Adrenal gland (tissue), 19 donors: ENCODE data around the gene STK25. TPM values are rescaled to one million over a fixed set of nuclear protein-coding genes. Genes with fewer than 3 reads are reported as not detected.
A peak's percentile ranks its signal among the peaks of the same experiment; 100 is the strongest.

Source experiments
- DNase-seq, 7 donors: peaks; one replicate each; pipeline ENCODE4 v3.0.0-alpha.2; 2019 to 2020
- H3K27ac ChIP-seq, 5 donors: fragments of 200-600 bp; sonication (generic) in 4 of 5; 1 replicate in 3 of 5; 2 replicates in 2 of 5; pipeline versions ENCODE4 v1.5.1 to v1.8.0; 2016 to 2020; ENCODE audit warnings: mild to moderate bottlenecking in 1 of 5
- H3K27me3 ChIP-seq: fragments of 200-600 bp; 2 replicates; pipeline ENCODE4 v1.8.0; 2021
- H3K36me3 ChIP-seq, 2 donors: fragments of 200-600 bp; replicated peaks in 1 of 2; 1 replicate in 1 of 2; 2 replicates in 1 of 2; pipeline versions ENCODE4 v1.5.1 to v1.8.0; 2018 to 2022
- H3K4me1 ChIP-seq, 2 donors: fragments of 200-600 bp; replicated peaks in 1 of 2; 1 replicate in 1 of 2; 2 replicates in 1 of 2; pipeline versions ENCODE4 v1.5.1 to v1.8.0; 2018 to 2021
- H3K4me3 ChIP-seq, 4 donors: fragments of 200-600 bp; sonication (generic) in 3 of 4; one replicate each; pipeline ENCODE4 v1.5.1; 2016 to 2018
- H3K9me3 ChIP-seq, 3 donors: fragments of 200-600 bp; sonication (generic) in 1 of 3; replicated peaks in 1 of 3; 1 replicate in 2 of 3; 2 replicates in 1 of 3; pipeline versions ENCODE4 v1.5.1 to v1.8.0; 2016 to 2021
- POLR2A ChIP-seq, 2 donors: fragments of 450-650 bp; IDR thresholded peaks; one replicate each; pipeline ENCODE4 v1.6.1; 2017; ENCODE audit warnings: antibody characterized with exemption in 2 of 2, mild to moderate bottlenecking in 2 of 2, moderate library complexity in 1 of 2
- WGBS, 4 donors: extraction: QIAGEN DNeasy Blood & Tissue Kit in 2 of 4; methylation state at CpG; one replicate each; pipeline versions ENCODE4 v1.1.5 to v1.1.7; 2013 to 2017; 5-methylcytosine and 5-hydroxymethylcytosine counted together
- intact Hi-C, 2 donors: fragments of 100-400 bp; cut with DNase I; formaldehyde crosslinking; loops; one replicate each; pipeline versions ENCODE4 v1.14.1 to v1.15.0; 2022 to 2023
- long read RNA-seq, 10 donors: library from polyadenylated mRNA in 3 of 10; unstranded in 2 of 10; stranded (forward) in 1 of 10; transcript quantifications; one replicate each; pipeline ENCODE4 v2.0.0 and lab custom pipeline, GENCODE V29; 2021 to 2026
- polyA plus RNA-seq, 3 donors: library from polyadenylated mRNA; stranded (reverse); fragments of 200-250 nt in 2 of 3; fragments of 350-450 nt in 1 of 3; fragmentation: Illumina TruSeq in 1 of 3; extraction: RNeasy Lipid Tissue Mini Kit (QIAGEN cat#74804) in 1 of 3; gene quantifications; one replicate each; pipeline ENCODE4 v1.2.3, GENCODE V29; 2013 to 2014
- total RNA-seq, 9 donors: library from RNA; depleted of rRNA in 4 of 9; stranded (reverse); fragments of >200 nt in 4 of 9; fragments of 120-200 nt in 1 of 9; fragmentation: NEBNext Ultra II Directional in 1 of 9; extraction: Animal tissue kit (Norgen Biotek cat#: 25700) in 1 of 9; gene quantifications; one replicate each; pipeline versions ENCODE4 v1.1.0 to v1.2.4, GENCODE V29; 2013 to 2023
- TF ChIP-seq, protein P1 (sequence below), 6 experiments: fragments of 450-650 bp in 4 of 6; fragments of 200-600 bp in 2 of 6; sonication (generic) in 1 of 6; IDR thresholded peaks; 1 replicate in 5 of 6; 2 replicates in 1 of 6; pipeline versions ENCODE4 v1.5.1 to v1.8.0; 2016 to 2021; ENCODE audit warnings: antibody characterized with exemption in 6 of 6, mild to moderate bottlenecking in 2 of 6, moderate library complexity in 1 of 6
- donor health status: healthy with polysubstance abuse.
- donor health status: Bipolar disorder and iron deficiency.
- donor health status: DM: yes; HTN: yes; CAD: no.
- donor health status: DM: no; HTN: no; CAD: no.
- donor health status: DM: no; HTN: no; CAD: no.
- donor health status: DM: yes; HTN: yes; CAD: no.

The STK25 gene
- total RNA-seq (100 to 1,000 TPM in 8 of 9 donors, 10 to 100 TPM in 1; 71.4 to 352 (median 164) TPM), polyA plus RNA-seq (100 to 1,000 TPM; 100 to 318 (median 246) TPM)
- long read RNA-seq, donor 1, full-length matches to known transcripts, result 27 of 27 reads
- long read RNA-seq, donor 1, partial matches to known transcripts, result 0 of 27 reads
- long read RNA-seq, donor 1, other reads (novel, unspliced or antisense), result 0 of 27 reads
- long read RNA-seq, donor 2, full-length matches to known transcripts, result 12 of 12 reads
- long read RNA-seq, donor 2, partial matches to known transcripts, result 0 of 12 reads
- long read RNA-seq, donor 2, other reads (novel, unspliced or antisense), result 0 of 12 reads
- long read RNA-seq, donor 3, full-length matches to known transcripts, result 14 of 14 reads
- long read RNA-seq, donor 3, partial matches to known transcripts, result 0 of 14 reads
- long read RNA-seq, donor 3, other reads (novel, unspliced or antisense), result 0 of 14 reads
- long read RNA-seq, donor 4, full-length matches to known transcripts, result 18 of 21 reads
- long read RNA-seq, donor 4, partial matches to known transcripts, result 1 of 21 reads
- long read RNA-seq, donor 4, other reads (novel, unspliced or antisense), result 2 of 21 reads
- long read RNA-seq, donor 5, full-length matches to known transcripts, result 263 of 382 reads
- long read RNA-seq, donor 5, partial matches to known transcripts, result 48 of 382 reads
- long read RNA-seq, donor 5, other reads (novel, unspliced or antisense), result 71 of 382 reads
- long read RNA-seq, donor 6, full-length matches to known transcripts, result 15 of 22 reads
- long read RNA-seq, donor 6, partial matches to known transcripts, result 6 of 22 reads
- long read RNA-seq, donor 6, other reads (novel, unspliced or antisense), result 1 of 22 reads
- long read RNA-seq, donor 7, full-length matches to known transcripts, result 14 of 14 reads
- long read RNA-seq, donor 7, partial matches to known transcripts, result 0 of 14 reads
- long read RNA-seq, donor 7, other reads (novel, unspliced or antisense), result 0 of 14 reads
- long read RNA-seq, donor 8, full-length matches to known transcripts, result 31 of 42 reads
- long read RNA-seq, donor 8, partial matches to known transcripts, result 11 of 42 reads
- long read RNA-seq, donor 8, other reads (novel, unspliced or antisense), result 0 of 42 reads
- long read RNA-seq, donor 9, full-length matches to known transcripts, result 18 of 18 reads
- long read RNA-seq, donor 9, partial matches to known transcripts, result 0 of 18 reads
- long read RNA-seq, donor 9, other reads (novel, unspliced or antisense), result 0 of 18 reads
- long read RNA-seq, donor 10, full-length matches to known transcripts, result 11 of 11 reads
- long read RNA-seq, donor 10, partial matches to known transcripts, result 0 of 11 reads
- long read RNA-seq, donor 10, other reads (novel, unspliced or antisense), result 0 of 11 reads

DNA sequence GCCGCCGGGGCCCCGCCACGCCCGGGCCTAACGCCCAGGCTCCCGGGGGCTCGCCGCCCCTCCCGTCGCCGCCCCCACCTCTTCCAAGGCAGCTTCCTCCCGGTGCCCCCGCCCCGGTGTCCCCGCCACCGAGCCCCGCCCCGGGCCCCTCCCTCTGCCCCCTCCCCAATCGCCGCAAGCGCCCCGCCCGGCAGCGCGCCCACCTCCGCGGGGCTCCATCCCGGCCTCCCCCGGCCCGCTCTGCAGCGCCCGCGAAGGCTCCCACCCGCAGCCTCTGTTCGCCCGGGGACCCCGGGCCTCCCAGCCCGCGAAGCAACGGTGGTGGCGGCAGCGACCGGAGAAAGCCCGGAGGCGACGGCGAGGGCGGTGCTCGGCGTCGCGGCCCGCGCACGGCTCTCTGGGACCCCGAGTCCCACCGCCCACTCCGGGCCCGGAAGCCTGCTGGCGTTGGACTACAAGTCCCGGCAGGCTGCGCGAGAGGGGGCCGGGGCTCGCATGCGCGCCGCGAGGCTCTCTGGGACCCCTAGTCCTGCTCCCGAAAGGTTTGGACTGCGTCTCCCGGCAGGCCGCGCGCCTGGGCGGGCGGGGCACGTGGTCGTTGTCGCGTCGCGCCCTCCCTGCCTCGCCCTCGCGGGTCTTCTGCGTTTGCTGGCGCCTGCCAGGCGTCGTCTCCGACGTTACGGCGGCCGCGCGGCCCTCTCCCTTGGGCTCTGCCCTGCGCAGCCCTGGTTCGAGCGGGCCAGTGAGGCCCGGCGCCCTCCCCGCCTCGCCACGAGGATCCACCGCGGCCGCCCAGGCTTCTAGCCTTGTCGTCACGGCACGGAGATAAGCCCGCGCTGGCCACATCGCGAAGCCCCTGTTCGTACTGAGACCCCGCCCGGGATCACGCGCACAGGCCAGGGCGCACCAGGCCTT, at the start of gene STK25:
Gene STK25 (minus strand): TSS at position 345 of the 915 bp plus-strand sequence. CDS start 549 bp downstream, outside the sequence.
- intact Hi-C loops, result loop anchor here in 1 of 2 donors (10.0 kb wide), 1 partner anchor 144 kb away; no protein-coding TSS in a partner anchor
- H3K27ac ChIP-seq, result peak within 1 kb of the TSS in 4 of 5 donors; percentile 54 to 89 (median 72)
- H3K27me3 ChIP-seq, result no peaks in the 10 kb centered on the region
- peak within 1 kb of the TSS; percentile 25 to 90 (median 54) for H3K4me3 ChIP-seq
- peak; percentile 98 to 99 (median 98) for DNase-seq
- H3K36me3 ChIP-seq, result no peaks in the 10 kb centered on the region
- no peaks in the 10 kb centered on the region for H3K9me3 ChIP-seq
- peaks cover 21 to 28% of the 10 kb centered on the region in 2 donors for H3K4me1 ChIP-seq
- TF ChIP-seq, protein P1, sequence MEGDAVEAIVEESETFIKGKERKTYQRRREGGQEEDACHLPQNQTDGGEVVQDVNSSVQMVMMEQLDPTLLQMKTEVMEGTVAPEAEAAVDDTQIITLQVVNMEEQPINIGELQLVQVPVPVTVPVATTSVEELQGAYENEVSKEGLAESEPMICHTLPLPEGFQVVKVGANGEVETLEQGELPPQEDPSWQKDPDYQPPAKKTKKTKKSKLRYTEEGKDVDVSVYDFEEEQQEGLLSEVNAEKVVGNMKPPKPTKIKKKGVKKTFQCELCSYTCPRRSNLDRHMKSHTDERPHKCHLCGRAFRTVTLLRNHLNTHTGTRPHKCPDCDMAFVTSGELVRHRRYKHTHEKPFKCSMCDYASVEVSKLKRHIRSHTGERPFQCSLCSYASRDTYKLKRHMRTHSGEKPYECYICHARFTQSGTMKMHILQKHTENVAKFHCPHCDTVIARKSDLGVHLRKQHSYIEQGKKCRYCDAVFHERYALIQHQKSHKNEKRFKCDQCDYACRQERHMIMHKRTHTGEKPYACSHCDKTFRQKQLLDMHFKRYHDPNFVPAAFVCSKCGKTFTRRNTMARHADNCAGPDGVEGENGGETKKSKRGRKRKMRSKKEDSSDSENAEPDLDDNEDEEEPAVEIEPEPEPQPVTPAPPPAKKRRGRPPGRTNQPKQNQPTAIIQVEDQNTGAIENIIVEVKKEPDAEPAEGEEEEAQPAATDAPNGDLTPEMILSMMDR (IDR thresholded peaks at IDR 0.05), result peak in 1 of 6 experiments; percentile 12
- TF ChIP-seq POLR2A (IDR thresholded peaks at IDR 0.05), result peak; percentile 26 to 71
- 0 to 1% (median 0%) methylated on average over 6 to 122 of the region's 122 CpGs for WGBS, 4 donors

DNA sequence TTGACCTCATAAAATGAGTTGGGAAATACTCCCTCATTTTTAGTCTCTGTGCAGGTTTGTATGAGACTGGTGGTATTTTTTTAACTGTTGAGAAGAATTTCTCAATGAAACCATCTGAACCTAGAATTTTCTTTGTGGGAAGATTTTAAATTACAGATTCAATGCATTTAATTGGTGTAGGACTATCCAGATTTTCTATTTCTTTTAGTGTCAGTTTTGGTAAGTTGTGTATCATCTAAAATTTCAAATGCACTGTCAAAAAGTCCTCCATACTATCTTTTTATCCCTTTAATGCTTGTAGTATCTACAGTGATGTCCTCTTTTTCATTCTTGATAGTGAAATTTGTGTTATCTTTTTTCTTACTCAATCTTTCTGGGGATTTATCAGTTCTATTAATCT, 48.4 kb upstream of the STK25 start:
- peaks cover 4% of the 10 kb centered on the region for H3K27me3 ChIP-seq
- H3K4me3 ChIP-seq, result no peak overlapping the region
- intact Hi-C loops, result no loop called here
- H3K36me3 ChIP-seq, result no peaks in the 10 kb centered on the region
- no peak overlapping the region for H3K27ac ChIP-seq
- peaks cover 12 to 16% of the 10 kb centered on the region in 2 donors for H3K4me1 ChIP-seq
- TF ChIP-seq, protein P1 (IDR thresholded peaks at IDR 0.05), result no peak
- TF ChIP-seq POLR2A (IDR thresholded peaks at IDR 0.05), result no peak
- no peak for DNase-seq
- no peaks in the 10 kb centered on the region for H3K9me3 ChIP-seq

GRCh38 chr2:241555711-241556110, 47.3 kb upstream of the STK25 start:
- Histone ChIP-seq H3K4me1 (peaks cover 8 to 14% of the 10 kb centered on the region in 2 donors), H3K27ac (no peak overlapping the region), H3K9me3 (no peaks in the 10 kb centered on the region), H3K4me3 (no peak overlapping the region), H3K27me3 (peaks cover 4% of the 10 kb centered on the region), H3K36me3 (no peaks in the 10 kb centered on the region)
- DNase-seq, result no peak
- no peak for TF ChIP-seq POLR2A (IDR thresholded peaks at IDR 0.05)
- TF ChIP-seq, protein P1 (IDR thresholded peaks at IDR 0.05), result no peak
- intact Hi-C loops, result no loop called here
- WGBS, 4 donors, result 48 to 81% (median 56%) methylated on average over 3 of the region's 3 CpGs
